GM10266 (cell line): ENCODE results near the gene FAM3C.

Experiments used
- DNase-seq: peaks from one replicate; pipeline ENCODE4 v3.0.0; 2012; ENCODE audit errors: extremely low spot score
- TF ChIP-seq, protein P1 (sequence below): IDR thresholded peaks from 2 replicates; pipeline ENCODE4 v1.5.1; 2012; ENCODE audit warnings: mild to moderate bottlenecking, low read depth; ENCODE audit not compliant: control insufficient read depth, insufficient read depth; ENCODE audit errors: missing control alignments

The FAM3C gene

DNA sequence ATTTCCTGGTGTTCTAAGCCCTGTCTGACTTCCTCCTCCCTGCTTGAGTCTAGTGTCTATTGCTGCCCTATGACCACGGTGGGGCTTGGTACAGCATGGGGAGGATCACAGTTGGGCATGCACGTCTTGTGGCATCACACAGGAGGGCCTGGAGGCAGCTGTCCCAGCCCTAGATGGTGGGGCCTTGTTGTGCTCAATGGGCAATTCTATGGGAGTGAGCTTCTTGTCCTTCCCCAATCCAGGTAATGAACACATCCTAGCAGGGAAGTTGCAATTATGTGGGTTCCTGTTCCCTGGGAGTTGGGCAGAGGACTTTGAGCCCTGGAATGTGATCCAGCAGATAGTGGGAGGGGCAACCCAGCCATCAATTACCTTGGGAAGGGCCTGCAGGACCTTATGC lies 10.8 kb upstream of the FAM3C start:
- DNase-seq, result no peak
- TF ChIP-seq, protein P1, sequence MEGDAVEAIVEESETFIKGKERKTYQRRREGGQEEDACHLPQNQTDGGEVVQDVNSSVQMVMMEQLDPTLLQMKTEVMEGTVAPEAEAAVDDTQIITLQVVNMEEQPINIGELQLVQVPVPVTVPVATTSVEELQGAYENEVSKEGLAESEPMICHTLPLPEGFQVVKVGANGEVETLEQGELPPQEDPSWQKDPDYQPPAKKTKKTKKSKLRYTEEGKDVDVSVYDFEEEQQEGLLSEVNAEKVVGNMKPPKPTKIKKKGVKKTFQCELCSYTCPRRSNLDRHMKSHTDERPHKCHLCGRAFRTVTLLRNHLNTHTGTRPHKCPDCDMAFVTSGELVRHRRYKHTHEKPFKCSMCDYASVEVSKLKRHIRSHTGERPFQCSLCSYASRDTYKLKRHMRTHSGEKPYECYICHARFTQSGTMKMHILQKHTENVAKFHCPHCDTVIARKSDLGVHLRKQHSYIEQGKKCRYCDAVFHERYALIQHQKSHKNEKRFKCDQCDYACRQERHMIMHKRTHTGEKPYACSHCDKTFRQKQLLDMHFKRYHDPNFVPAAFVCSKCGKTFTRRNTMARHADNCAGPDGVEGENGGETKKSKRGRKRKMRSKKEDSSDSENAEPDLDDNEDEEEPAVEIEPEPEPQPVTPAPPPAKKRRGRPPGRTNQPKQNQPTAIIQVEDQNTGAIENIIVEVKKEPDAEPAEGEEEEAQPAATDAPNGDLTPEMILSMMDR, result no peak

DNA sequence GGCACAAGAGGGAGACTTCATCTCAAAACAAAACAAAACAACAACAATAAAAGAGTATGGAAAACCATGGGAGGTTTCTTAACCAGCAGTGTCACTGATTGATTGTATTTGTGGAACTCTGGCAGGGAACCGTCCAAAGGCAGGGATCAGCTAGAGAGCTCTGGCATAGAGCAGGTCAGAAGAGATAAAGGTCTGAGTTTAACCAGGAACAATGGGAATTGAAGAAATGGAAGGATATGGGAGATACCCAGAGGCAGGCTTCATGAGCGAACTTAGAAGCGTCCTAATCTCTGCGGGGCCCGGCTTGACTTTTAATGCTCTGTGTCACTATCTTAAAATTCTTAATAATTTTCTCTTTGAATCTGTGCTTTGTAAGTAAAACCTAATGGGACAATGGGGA lies 10.4 kb upstream of the FAM3C start:
- DNase-seq, result no peak
- TF ChIP-seq, protein P1, result no peak

DNA sequence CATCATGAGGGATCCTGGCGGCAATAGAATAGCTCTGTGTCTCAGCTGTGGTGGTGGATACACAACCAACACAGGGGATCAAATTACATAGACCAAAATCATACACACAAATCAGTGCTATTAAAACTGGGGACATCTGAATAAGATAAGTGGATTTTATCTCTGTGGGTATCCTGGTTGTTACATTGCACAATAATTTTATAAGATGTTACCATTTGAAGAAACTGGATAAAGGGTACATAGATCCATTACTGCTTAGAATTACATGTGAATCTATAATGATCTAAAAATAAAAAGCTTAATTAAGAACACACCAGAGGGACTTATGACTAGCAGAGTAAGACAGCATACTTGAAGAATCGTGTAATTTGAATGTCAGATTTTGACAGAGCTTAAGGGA lies 8.2 kb upstream of the FAM3C start:
- TF ChIP-seq, protein P1, result no peak
- DNase-seq, result no peak

DNA sequence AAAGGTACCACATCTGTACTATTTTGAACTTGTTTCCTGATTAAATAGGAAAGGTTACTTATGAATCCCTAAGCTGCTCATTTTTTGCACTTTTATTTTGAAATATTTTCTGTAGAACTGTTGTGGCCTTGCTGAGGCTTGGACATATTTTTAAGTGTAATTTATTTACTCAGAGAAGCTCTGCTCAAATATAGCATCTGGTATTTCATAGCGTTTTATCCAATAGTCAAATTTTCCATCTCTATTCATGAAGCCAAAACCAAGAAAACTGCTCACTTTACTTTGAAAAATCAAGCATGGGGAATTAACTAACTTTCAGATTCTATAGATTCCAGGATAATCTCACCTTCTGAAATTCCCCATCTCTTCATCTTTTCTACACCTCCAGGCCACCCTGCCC lies 6.6 kb upstream of the FAM3C start:
- no peak for DNase-seq

DNA sequence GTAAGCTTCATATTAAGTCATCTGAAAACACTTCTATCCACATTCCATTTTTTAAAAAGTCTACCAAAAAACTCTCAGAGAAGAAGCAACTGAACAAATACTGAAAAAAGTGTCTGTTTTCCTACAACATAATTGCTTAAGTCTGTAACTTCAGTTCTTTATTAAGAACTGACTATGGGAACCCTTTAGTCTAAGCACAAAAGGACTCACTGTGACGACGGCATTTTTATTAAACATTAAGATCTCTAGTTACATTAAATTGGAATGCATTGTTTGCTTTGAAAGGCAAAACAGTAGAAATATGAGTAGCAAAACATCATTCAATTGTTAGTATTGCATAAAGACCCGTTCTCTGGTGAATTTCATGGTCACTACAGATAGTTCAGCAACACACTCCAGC lies 5.8 kb upstream of the FAM3C start:
- TF ChIP-seq, protein P1, result no peak
- DNase-seq, result no peak

More for the DNA sequence above, 6.6 kb upstream of the FAM3C start:
- TF ChIP-seq, protein P1, result no peak

DNA sequence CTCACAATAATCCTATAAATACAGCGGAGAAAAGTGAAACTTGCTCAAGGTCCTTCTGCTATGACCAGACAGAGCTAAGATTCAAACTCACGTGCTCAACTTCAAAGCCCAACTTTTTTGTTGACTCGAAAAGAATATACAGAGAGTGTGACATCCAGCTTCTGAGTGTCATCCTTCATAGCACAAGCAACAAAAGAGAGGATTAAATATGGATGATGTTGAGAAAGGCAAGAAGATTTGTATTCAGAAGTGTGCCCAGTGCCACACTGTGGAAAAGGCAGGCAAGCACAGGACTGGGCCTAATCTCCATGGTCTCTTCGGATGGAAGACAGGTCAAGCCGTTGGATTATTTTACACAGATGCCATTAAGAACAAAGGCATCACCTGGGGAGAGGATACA lies 2.1 kb upstream of the FAM3C start:
- TF ChIP-seq, protein P1, result peak; percentile 29
- no peak for DNase-seq

DNA sequence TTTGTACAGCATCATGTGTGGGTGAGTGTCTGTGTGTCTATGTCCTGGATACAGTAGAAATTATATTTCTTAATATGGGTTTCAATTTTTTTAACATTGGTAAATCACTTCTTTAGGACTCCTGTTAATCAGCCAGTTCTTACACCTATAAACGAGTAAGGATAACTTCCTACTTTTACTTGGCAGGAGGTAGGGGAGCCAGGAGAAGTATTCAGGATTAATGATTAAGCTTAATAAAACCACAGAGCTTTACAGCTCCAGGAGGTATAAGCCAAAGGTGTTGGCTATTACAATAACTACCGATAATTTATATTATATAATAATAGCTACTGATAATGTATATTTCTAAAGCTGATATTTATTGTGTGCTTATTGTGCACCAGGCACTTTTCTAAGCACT lies 1.7 kb upstream of the FAM3C start:
- DNase-seq, result no peak
- TF ChIP-seq, protein P1, result no peak

DNA sequence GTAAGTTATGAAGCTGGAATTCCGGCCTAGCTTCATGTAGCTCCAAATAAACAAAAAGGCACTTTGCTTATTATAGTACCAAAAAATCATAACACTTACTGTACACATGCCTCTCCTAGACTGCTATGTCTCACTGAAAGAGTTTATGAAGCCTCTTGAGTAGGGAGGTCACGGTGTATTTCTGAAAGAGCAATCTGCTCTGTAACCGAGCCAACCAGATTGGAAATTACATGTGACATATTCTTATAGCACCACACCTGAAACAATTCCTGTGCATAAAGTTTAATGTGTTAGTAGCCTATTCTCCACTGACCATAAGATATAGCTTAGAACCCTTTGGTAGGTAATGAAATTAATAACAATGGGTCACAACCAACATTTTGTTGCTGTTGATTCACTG lies 1.3 kb upstream of the FAM3C start:
- TF ChIP-seq, protein P1, result no peak
- no peak for DNase-seq
